GM23338 (cell line): ENCODE results near the gene MTFR1L. TPM values are rescaled to one million over a fixed set of nuclear protein-coding genes. Genes with fewer than 3 reads are reported as not detected.

Experiments
- ATAC-seq: fragments of 200-7000 bp; cut with Tn5 transposase; 3 replicates; pipeline ENCODE4 v1.9.1; 2020
- DNase-seq: peaks from one replicate; pipeline ENCODE4 v3.0.0-alpha.2; 2015; ENCODE audit warnings: low spot score
- H2AFZ ChIP-seq: fragments of 200-600 bp; sonication (generic); 2 replicates; pipeline ENCODE4 v1.8.0; 2016; ENCODE audit warnings: antibody characterized with exemption, mild to moderate bottlenecking, moderate library complexity
- H3F3A ChIP-seq: fragments of 200-600 bp; sonication (generic); replicated peaks from 2 replicates; pipeline ENCODE4 v1.8.0; 2017; ENCODE audit warnings: antibody characterized with exemption, mixed run types, low read depth
- H3K27ac ChIP-seq: fragments of 200-600 bp; sonication (generic); 2 replicates; pipeline ENCODE4 v1.6.1; 2016; ENCODE audit warnings: low read depth
- H3K27me3 ChIP-seq: fragments of 200-600 bp; sonication (generic); 2 replicates; pipeline ENCODE4 v1.8.0; 2016; ENCODE audit warnings: mild to moderate bottlenecking, mixed run types, moderate library complexity; ENCODE audit not compliant: insufficient read depth
- H3K36me3 ChIP-seq: fragments of 200-600 bp; sonication (generic); 2 replicates; pipeline ENCODE4 v1.8.0; 2016; ENCODE audit warnings: mild to moderate bottlenecking; ENCODE audit not compliant: insufficient read depth
- H3K4me1 ChIP-seq: fragments of 200-600 bp; sonication (generic); 2 replicates; pipeline ENCODE4 v1.8.0; 2016; ENCODE audit warnings: mild to moderate bottlenecking, moderate library complexity; ENCODE audit not compliant: insufficient read depth
- H3K4me2 ChIP-seq: fragments of 200-600 bp; sonication (generic); 2 replicates; pipeline ENCODE4 v1.7.1; 2017; ENCODE audit warnings: mixed run types
- H3K4me3 ChIP-seq: fragments of 200-600 bp; sonication (generic); 2 replicates; pipeline ENCODE4 v1.6.1; 2016; ENCODE audit warnings: mixed run types
- H3K79me2 ChIP-seq: fragments of 200-600 bp; sonication (generic); replicated peaks from 2 replicates; pipeline ENCODE4 v1.8.0; 2017; ENCODE audit warnings: mild to moderate bottlenecking; ENCODE audit not compliant: insufficient read depth
- H3K9me2 ChIP-seq: fragments of 200-600 bp; sonication (generic); 2 replicates; pipeline ENCODE4 v1.8.0; 2017; ENCODE audit not compliant: insufficient read depth
- H4K20me1 ChIP-seq: fragments of 200-600 bp; sonication (generic); replicated peaks from 2 replicates; pipeline ENCODE4 v1.8.0; 2017; ENCODE audit warnings: mild to moderate bottlenecking; ENCODE audit not compliant: insufficient read depth
- H3K27ac Mint-ChIP-seq: 2 replicates; pipeline ENCODE4 v1.8.0; 2020; ENCODE audit warnings: inconsistent platforms, mild to moderate bottlenecking, moderate library complexity, mixed read lengths
- H3K27me3 Mint-ChIP-seq: 3 replicates; pipeline ENCODE4 v1.8.0; 2022; ENCODE audit warnings: low read depth, mild to moderate bottlenecking, moderate library complexity, mixed read lengths, inconsistent platforms; ENCODE audit not compliant: insufficient read depth, poor library complexity
- H3K36me3 Mint-ChIP-seq: 3 replicates; pipeline ENCODE4 v1.8.0; 2021; ENCODE audit warnings: low read depth, mild to moderate bottlenecking, inconsistent platforms, moderate library complexity, mixed read lengths
- H3K4me1 Mint-ChIP-seq: 3 replicates; pipeline ENCODE4 v1.8.0; 2020; ENCODE audit warnings: mild to moderate bottlenecking, inconsistent platforms, mixed read lengths
- H3K4me3 Mint-ChIP-seq: 3 replicates; pipeline ENCODE4 v1.8.0; 2021; ENCODE audit warnings: moderate library complexity, mild to moderate bottlenecking, inconsistent platforms, mixed read lengths
- H3K9me3 Mint-ChIP-seq: 3 replicates; pipeline ENCODE4 v1.8.0; 2020; ENCODE audit warnings: moderate library complexity, mild to moderate bottlenecking, inconsistent platforms, mixed read lengths
- CREB1 ChIP-seq: fragments of 250-450 bp; sonication (Bioruptor Pico); IDR thresholded peaks from 2 replicates; pipeline ENCODE4 v1.5.0; 2020; ENCODE audit warnings: low read depth, mild to moderate bottlenecking, moderate library complexity
- CTCF ChIP-seq, 2 experiments: fragments of 200-600 bp in 1 of 2; sonication (generic) in 1 of 2; conservative IDR thresholded peaks; 2 replicates each; pipeline versions ENCODE4 v1.5.1 to v1.6.1; 2016 to 2017; ENCODE audit warnings: antibody characterized with exemption in 2 of 2, low read depth in 2 of 2, mild to moderate bottlenecking in 2 of 2, moderate library complexity in 1 of 2
- ETS1 ChIP-seq: IDR thresholded peaks from 2 replicates; pipeline ENCODE4 v1.6.1; 2016; ENCODE audit warnings: antibody characterized with exemption
- EZH2 ChIP-seq: fragments of 200-600 bp; sonication (generic); IDR thresholded peaks from one replicate; pipeline ENCODE4 v1.8.0; 2017; ENCODE audit warnings: antibody characterized with exemption, mild to moderate bottlenecking, low read depth; ENCODE audit not compliant: unreplicated experiment
- EZH2phosphoT487 ChIP-seq: fragments of 200-600 bp; sonication (generic); IDR thresholded peaks from one replicate; pipeline ENCODE4 v1.8.1; 2018; ENCODE audit warnings: antibody characterized with exemption; ENCODE audit not compliant: unreplicated experiment
- JUNB ChIP-seq: IDR thresholded peaks from one replicate; pipeline ENCODE4 v1.6.1; 2016; ENCODE audit warnings: antibody characterized with exemption; ENCODE audit not compliant: unreplicated experiment
- NANOG ChIP-seq: IDR thresholded peaks from 2 replicates; pipeline ENCODE4 v1.6.1; 2016; ENCODE audit warnings: antibody characterized with exemption, borderline replicate concordance
- POLR2AphosphoS5 ChIP-seq: IDR thresholded peaks from 2 replicates; pipeline ENCODE4 v1.6.1; 2016; ENCODE audit warnings: antibody characterized with exemption, low read depth
- REST ChIP-seq: IDR thresholded peaks from one replicate; pipeline ENCODE4 v1.6.1; 2018; ENCODE audit warnings: antibody characterized with exemption; ENCODE audit not compliant: unreplicated experiment
- STAT1 ChIP-seq: IDR thresholded peaks from one replicate; pipeline ENCODE4 v1.6.1; 2016; ENCODE audit warnings: antibody characterized with exemption; ENCODE audit not compliant: unreplicated experiment
- ZNF114 ChIP-seq: fragments of 250-450 bp; sonication (Bioruptor Pico); IDR thresholded peaks from 2 replicates; pipeline ENCODE4 v1.5.0; 2020; ENCODE audit warnings: mild to moderate bottlenecking, moderate library complexity
- ZNF331 ChIP-seq: fragments of 250-450 bp; sonication (Bioruptor Pico); IDR thresholded peaks from 2 replicates; pipeline ENCODE4 v1.5.0; 2020; ENCODE audit warnings: low read depth, mild to moderate bottlenecking, moderate library complexity
- ZNF462 ChIP-seq: fragments of 250-450 bp; sonication (Bioruptor Pico); IDR thresholded peaks from 2 replicates; pipeline ENCODE4 v1.5.0; 2020; ENCODE audit warnings: mild to moderate bottlenecking, moderate library complexity
- polyA plus RNA-seq: library from polyadenylated mRNA; unstranded; fragments of >200 nt; fragmentation: Nextera tagmentation; extraction: Ambion mirVana; gene quantifications from 2 replicates; pipeline ENCODE4 v1.2.1, GENCODE V29; 2016
- total RNA-seq: library from RNA; depleted of rRNA; stranded (reverse); fragments of >200 nt; shearing (Covaris generic); gene quantifications from 2 replicates; pipeline ENCODE4 v1.2.3, GENCODE V29; 2014

The MTFR1L gene
- total and polyA plus RNA-seq, 2 experiments from 2014 or later: 14.8 to 22.7 TPM

- H3K36me3 ChIP-seq: no peaks in the 10 kb centered on the region
- peaks cover 3% of the 10 kb centered on the region; the same call in 1 of the 2 replicates for H4K20me1 ChIP-seq
- Mint-ChIP-seq H3K4me3 (peak overlapping the region; percentile 23; the same call in 1 of the 3 replicates), H3K9me3 (no peaks in the 10 kb centered on the region), H3K4me1 (peaks cover 27% of the 10 kb centered on the region), H3K27ac (no peak overlapping the region), H3K36me3 (peaks cover 20% of the 10 kb centered on the region), H3K27me3 (peaks cover 5% of the 10 kb centered on the region)
- H3K79me2 ChIP-seq: peaks cover 7% of the 10 kb centered on the region; the same call in 1 of the 2 replicates
- no peaks in the 10 kb centered on the region for H3K9me2 ChIP-seq
- H3F3A ChIP-seq: peaks cover 4% of the 10 kb centered on the region; the same call in 1 of the 2 replicates
- H3K27ac ChIP-seq: no peak overlapping the region
- TF ChIP-seq ETS1: no peak
- no peak for TF ChIP-seq CREB1 (CRISPR knock-in tag)
- no peak for TF ChIP-seq CTCF (conservative IDR thresholded peaks at IDR 0.05; ENCODE audit: low read depth in 2 of 2)
- no peak for TF ChIP-seq JUNB
- no peak for TF ChIP-seq ZNF331
- no peak for TF ChIP-seq STAT1
- TF ChIP-seq POLR2AphosphoS5: no peak
- TF ChIP-seq ZNF462 (CRISPR knock-in tag): no peak
- no peak for TF ChIP-seq NANOG
- no peak for TF ChIP-seq REST
- TF ChIP-seq EZH2phosphoT487: no peak
- TF ChIP-seq ZNF114 (CRISPR knock-in tag): no peak
- TF ChIP-seq EZH2: no peak
- no peaks in the 10 kb centered on the region for H3K27me3 ChIP-seq
- peaks cover 8% of the 10 kb centered on the region for H3K4me1 ChIP-seq
- H3K4me2 ChIP-seq: no peak overlapping the region
- no peak overlapping the region for H2AFZ ChIP-seq
- no peak overlapping the region for H3K4me3 ChIP-seq
- no peak for DNase-seq
- no peak for ATAC-seq
Measured at GRCh38 chr1:25802915-25803314, 16.8 kb upstream of the MTFR1L start.
